Limb (tissue), 2 donors: ENCODE results near the gene TM9SF2.
A peak's percentile ranks its signal among the peaks of the same experiment; 100 is the strongest.
"Not testable (repeated sequence)": the region's sequence is repeated elsewhere in the genome, so short reads cannot be mapped to it uniquely, and the experiment has no call there.

Source experiments
- DNase-seq, 2 donors: peaks; one replicate each; pipeline ENCODE4 v3.0.0-alpha.2; 2016; ENCODE audit errors: extremely low spot score in 2 of 2

Gene TM9SF2

DNA sequence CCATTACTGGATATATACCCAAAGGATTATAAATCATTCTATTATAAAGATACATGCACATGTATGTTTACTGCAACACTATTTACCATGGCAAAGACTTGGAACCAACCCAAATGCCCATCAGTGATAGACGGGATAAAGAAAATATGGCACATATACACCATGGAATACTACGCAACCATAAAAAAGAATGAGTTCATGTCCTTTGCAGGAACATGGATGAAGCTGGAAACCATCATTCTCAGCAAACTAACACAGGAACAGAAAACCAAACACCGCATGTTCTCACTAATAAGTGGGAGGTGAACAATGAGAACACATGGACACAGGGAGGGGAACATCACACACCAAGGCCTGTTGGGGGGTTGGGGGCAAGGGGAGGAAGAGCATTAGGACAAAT lies 9.5 kb upstream of the TM9SF2 start:
- DNase-seq = not testable (repeated sequence)

DNA sequence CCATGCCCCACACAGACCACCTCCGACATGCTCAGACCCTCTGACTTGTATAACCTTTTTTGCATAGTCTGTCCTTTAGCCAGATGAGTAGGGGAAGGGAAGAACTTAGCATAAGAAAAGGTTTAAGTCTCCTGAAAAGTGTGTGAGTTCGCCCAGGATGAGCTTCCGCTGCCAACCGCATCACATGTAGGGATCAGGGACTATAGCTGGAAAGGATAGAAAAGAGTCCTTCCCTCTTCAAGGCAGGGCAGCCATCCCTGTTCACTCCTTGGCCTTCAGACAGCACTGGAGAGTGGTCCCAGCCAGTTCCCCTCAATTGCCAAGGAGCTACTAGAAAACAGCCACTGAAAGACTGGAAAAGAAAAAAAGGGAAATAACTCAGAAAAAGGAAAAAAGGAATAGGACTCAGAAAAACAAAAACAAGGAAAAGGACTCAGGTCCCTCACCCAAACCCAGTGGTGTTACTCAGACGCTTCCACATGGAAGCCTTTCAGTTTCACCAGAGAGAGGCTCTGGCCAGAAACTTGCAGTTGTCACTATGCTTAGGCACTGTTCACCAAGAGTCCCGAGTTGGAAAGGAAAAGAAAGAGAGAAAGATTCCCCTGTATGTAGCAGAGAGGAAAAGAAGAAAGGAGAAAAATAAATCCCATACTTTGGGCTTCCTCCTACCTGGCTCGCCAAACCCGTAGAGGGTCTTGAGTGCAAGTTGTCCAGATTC lies 5.6 kb upstream of the TM9SF2 start:
- DNase-seq = no peak

DNA sequence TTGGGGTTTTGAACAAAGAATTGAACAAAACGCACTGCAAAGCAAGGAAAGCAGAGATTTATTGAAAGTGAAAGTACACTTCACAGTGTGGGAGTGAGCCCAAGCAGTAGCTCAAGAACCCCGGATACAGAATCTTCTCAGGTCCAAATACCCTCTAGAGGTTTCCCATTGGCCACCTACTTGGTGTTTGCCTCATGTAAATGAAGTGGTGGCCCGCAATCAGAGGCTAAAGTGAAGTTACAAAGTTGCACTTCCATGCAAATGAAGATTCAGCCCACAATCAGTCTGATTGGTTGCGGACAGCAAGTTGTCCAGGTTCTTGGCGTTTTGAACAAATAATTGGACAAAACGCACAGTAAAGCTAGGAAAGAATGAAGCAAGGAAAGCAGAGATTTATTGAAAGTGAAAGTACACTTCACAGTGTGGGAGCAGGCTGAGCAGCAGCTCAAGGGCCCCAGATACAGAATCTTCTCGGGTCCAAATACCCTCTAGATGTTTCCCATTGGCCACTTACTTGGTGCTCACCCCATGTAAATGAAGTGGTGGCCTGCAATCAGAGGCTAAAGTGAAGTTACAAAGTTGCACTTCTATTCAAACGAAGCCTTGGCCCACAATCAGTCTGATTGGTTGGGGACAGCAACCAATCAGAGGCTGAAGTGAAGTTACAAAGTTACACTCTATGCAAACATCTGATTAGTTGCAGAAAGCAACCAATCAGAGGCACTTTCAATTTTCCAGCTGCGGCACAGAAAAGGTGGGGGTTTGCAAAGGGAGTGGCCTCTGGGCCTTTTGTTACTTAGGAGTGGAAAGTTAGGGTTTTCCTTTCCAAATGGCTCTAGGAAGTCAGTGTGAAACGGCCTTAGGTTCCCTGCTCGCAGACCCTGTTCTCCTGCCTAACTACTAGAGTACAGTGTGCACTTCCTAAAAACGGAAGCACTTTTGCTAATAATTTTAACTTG lies 4.8 kb upstream of the TM9SF2 start:
- DNase-seq = peak in 1 of 2 donors; percentile 16

DNA sequence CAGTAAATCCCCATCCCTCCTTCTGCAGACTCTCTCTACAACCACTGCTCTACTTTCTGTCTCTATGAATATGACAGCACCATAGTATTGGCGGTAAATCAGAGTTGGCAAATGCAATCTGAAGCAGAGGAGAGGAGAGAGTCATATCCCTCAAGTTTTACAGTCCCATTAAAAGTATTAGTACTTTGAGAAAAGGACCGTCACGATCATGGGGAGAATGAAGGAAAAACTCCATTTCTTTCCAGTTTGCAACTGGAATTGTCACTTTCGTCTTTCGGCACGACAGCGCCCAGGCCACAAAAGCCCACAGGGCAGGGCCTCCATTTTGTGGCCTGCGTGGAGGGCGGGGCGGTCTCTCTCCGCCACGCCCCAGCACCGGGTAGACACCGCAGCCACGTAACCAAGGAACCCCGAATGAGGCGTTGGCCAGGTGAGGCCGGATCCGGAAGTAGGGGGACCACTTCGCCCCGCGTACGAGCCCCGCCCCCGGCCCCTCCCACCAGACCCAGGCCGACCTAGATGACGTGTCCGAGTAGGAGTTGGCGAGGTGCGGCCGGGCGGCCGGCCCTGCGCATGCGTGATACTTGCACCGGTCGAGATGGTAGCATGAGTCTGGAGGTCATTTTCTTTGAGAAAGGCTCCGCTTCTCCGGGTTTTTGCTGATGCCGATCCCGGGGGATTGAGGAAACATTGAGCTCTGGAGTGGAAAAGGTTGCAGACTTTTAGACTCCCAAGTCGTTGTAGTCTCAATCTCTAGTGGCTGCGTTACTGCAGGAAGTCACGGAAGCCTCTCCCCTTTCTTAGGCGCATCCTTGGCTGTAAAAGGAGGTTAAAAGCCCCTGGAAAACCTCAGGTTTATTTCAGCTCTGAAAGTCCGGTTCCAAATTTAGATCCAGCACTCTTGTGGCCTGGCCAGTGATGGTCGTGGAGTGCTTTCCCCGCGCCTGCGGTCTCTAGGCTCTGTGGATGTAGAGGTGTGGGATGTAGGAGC lies 2.8 kb upstream of the TM9SF2 start:
- peak; percentile 97 to 98 for DNase-seq

DNA sequence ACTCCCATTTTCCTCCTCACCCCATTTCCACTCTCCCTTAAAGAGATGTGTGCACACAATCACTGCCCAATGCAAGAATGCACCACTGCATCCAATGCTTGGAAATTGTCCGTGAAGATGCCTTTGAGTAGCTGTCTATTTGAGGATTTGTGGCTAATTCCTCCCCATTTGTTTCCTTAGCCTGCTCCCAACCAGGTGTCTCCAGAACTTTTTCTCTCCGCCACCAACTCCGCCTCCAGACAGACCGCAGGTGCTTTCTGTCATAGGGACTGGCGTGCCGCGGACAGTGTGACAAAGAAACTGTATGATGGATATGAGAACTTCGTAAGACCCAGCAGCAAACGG lies 461 bp upstream of the TM9SF2 start:
- DNase-seq = no peak

DNA sequence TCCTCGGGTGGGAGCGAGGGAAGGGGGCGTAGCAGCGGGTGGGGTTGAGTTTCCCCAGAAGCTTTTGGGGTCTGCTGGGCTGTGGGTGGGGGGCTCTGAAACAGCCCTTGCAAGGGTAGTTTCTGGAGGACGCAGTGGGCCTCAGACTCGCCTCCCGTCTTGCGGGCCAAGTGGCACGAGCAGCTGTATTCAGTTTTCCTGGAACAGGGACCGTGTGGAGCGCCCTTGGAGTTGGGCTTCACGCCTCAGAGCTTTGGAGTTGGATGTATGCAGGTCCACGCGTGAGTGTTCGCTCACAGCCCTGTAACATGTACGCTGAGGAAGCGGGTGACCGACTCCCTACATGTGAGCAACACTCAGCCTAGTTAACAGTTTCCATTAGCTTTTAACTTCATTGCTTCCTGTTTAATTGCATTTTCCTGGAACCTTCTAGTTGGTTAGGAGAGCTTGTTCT lies 603 bp downstream of the TM9SF2 start:
- DNase-seq = no peak

DNA sequence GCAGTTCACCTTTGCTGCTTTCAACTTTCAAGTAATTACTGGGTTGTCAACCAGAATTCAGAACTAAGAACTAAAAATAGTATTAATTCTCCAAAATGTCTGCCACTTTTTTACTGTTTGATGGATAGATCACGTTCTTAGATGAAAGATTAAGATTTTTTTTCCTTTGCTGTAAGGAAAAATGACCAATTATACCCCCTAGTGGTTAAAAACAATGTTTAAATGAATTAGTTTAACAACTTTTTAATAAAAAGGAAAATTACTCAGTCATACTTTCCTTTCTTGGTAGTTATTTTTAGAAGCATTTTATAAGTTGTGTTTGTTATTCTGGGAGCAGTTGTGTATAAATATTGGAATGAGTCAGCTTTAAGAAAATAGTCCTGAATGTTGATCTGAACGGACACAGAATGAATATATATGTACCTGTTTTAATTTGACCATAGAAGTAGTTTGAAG lies 4.6 kb downstream of the TM9SF2 start:
- no peak for DNase-seq

DNA sequence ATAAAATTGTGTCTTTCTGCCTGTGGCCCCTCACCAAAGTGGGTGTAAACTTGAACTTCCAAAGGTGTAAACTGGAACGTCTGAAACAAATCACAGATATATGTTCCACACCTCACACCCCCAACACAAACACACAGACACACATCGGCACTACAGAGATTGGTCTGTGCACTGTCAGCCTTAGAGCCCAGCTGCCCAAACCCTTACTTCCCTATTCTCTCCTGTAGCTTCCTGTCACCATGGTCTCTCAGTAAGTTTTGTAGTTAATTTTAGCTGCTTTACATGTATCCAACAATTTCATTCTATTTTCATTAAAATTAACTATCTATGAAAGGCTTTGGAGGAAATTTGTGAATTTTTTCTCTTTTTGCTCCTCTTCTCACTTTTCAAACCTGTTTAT lies 5.4 kb downstream of the TM9SF2 start:
- DNase-seq = no peak

DNA sequence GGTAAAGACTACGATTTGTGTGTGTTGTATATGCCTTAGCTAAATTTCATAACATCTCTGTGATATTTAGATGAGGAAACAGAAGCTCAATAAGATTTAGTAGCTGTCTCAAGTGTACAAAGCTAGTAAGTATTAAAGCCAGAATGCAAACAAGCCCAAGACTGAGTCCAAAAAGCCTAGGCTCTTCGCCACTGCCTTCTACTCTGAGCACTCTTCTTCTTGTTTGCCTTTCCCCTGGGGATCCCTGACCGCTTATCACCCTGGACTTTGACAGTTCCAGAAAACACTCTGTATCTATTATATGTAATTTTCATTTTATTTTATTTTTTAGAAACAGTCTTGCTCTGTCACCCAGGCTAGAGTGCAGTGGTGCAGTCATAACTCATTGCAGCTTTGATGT lies 5.8 kb downstream of the TM9SF2 start:
- DNase-seq = no peak

DNA sequence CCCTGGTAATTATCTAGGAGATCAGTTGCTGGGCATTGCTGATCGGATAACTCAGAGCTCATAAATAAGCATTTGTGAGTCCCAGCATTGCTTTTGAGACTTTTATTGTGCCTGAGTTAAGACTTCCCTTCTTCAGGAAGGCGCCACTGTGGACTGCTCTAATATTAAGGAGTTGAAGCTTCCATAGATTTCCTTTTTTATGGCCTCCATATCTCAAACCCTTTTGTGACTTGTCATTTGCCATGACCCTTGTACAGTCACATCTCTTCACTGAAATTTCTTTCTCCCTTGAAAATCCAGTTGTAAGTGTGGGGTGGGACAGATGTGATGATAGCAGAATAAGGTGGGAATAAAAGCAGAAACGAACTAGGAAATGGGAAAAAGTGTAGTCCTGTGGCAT lies 6.3 kb downstream of the TM9SF2 start:
- no peak for DNase-seq

DNA sequence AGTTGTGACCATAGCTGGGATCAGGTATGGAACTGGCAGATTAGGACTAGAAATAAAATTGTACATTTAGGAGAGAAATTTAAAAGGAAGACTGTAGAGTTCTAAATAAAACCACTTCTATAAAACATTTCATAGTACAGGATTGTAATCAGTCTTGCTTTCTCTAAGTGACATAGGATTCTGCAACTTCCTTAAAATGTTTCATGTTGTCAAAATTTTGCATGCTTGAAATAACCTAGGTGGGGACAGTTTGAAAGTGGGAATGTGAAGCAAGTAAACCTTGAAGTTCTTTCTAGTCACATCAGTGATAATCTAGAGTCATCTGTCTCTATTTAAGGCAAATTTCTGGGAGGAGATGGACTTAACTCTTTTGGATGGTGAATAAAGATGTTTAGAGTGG lies 6.7 kb downstream of the TM9SF2 start:
- DNase-seq = no peak

DNA sequence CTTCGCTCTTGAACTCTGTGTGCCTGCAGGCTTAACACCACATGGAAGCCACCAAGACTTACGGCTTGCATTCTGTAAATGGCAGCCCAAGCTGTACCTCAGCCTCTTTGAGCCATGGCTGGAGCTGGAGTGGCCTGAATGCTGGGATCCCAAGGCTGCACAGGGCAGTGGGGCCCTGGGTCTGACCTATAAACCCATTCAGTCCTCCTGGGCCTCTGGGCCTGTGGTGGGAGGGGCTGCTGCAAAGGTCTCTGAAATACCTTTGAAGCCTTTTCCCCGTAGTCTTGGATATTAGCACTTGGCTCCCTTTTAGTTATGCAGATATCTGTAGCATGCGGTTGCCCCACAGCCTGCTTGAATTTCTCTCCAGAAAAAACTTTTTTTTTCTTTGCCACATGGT lies 8.2 kb downstream of the TM9SF2 start:
- no peak for DNase-seq

DNA sequence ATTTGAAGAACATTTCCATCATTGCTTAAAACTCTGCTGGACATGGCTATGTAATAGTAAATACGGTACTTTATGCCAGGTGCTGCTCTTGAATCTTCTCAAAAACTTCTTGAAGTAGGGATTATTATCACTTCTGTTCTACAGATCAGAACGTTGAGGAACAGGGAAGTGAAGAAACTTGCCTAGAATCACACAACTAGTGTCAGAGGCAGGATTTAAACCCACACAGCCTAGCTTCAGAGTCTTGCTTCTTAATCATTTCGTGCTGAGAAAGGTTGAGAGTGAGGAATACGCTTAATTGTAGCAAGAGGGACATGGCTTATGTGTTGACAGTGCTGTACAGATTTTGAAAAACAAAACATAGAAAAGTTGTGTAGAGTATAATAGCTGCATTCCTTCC lies 13.5 kb downstream of the TM9SF2 start:
- DNase-seq = no peak

DNA sequence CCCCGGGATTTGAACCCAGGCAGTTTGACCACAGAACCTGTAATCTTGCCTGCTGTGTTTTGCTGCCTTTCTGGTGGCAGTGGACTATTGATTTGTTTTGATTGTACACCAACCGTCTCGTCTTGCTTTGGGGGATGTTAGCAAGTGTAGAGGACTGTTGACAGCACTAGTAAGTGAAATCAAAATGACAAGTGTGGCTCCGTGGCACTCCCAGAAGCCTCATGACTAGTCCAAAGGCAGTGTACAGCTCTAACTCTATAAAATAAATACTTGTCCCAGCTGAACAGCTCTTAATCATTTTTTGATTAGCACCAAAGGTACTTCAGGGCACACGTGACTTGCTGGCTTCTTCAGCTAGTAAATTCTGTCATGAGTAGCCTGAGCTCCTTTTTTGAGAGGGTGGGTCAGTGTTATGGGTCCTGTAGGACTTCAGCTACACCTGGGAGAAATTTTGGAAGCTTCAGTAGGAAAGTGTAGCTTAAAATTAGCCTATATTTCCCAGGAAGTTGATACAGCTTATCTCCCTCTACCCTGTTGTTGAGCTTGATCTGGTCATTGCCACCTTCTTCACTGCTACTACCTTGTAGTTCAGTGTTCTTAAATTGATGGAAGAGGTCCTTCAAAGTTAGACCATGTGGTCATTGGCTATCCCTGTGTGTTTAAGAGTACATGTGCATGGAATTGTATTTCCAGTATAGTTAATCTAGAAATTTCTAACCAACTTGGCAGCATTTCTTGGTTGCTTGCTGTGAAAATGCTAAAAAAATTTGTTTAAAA lies 15.1 kb downstream of the TM9SF2 start:
- no peak for DNase-seq

DNA sequence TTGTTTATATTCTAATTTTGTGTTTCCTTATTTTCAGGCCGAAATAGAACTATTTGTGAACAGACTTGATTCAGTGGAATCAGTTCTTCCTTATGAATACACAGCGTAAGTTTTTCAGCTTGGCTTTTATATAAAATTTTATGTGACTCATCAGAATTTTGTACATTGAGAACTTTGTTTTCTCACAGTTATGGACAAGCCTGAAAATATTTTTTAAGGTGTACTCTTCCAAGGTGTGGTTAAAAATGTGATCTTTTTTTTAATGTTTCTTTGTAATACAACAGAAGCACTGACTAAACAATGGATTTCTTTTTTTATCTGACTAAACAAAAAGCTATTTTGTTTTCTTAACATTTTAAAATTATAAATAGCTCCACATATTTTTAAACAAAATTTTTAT lies 16.3 kb downstream of the TM9SF2 start:
- DNase-seq = no peak

DNA sequence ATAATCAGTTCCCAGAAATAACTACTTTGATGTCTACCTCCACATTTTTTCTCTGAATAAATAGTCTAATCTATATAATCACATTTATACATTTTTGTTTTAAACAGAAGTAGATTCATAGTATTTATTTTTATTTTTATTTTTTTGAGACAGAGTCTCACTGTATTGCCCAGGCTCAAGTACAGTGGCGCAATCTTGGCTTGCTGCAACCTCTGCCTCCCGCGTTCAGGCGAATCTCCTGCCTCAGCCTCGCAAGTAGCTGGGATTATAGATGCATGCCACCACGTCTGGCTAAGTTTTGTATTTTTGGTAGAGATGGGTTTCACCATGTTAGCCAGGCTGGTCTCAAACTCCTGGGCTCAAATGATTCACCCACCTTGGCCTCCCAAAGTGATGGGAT lies 16.7 kb downstream of the TM9SF2 start:
- DNase-seq = no peak

DNA sequence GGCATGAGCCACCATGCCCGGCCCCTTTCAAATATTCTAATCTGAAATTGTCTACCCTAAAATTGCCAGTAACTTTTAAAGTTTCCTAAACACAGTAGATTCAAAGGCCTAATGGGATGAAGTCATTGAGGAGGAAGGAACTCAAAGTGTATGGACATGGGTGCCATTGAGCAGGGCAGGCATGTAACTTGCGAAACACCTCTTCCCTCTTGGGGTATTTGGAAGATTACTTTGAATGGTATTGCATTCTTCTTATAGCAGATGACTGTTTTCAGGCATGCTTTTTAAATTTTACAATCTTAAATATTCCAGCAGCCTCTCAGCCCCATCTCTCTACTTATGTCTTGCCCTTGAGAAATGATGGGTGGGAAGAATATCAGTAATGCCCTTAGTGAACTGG lies 21.0 kb downstream of the TM9SF2 start:
- DNase-seq = no peak

DNA sequence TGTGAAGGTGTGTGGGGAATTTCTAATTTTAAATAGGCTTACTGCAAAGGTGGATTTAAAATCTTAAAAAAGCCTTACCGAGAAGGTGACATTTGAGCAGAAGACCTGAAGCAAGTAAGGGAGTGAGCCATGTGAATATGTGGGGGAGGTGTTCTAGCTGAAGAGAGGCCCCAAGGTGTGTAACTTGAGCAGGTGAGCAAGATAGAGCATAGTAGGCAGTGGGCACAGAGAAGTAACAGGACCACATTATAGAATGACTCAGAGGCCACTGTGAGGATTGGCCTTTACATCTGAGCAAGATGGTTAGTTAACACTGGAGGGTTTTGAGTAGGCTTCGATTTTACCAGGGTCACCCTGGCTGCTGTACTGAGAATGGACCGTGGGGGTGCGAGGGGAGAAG lies 22.6 kb downstream of the TM9SF2 start:
- DNase-seq = no peak

DNA sequence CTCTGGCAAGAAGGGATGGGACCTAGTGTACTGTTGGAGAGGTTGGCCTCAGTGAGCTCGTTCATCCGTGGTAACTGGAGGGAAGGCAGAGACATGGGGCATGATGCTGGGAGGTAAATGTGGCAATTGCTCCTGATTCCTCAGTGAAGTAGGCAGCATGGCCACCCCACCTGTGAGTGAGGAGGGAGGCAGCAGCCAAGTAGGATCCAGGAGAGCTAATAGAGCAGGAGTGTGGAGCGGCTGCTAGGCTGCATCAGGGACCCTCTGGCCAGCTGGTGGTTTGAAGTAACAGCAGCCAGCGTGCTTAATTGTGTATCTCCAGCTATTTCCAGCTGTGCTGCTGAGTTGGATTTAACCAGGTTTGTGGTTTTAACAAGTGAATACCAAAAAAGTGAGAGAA lies 24.7 kb downstream of the TM9SF2 start:
- no peak for DNase-seq

DNA sequence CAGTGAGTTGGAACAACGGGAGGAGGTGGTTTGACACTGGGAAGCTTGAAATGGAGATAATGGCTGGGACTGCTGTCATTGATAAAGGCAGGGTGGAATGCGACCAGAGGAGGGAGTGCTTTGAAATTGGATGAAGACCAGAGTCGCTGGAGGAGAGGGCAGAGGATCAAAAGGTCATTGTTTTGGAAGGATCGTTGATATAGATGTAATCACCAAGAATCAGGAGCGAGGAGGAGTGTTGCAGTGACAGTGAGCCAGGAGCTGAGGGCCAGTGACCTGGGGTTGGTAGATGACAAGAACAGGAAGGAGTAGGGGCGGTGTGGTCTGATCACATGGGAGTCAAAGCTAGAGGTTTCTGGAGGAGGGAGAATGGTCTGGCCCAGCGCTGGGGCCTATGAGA lies 25.3 kb downstream of the TM9SF2 start:
- DNase-seq = no peak

DNA sequence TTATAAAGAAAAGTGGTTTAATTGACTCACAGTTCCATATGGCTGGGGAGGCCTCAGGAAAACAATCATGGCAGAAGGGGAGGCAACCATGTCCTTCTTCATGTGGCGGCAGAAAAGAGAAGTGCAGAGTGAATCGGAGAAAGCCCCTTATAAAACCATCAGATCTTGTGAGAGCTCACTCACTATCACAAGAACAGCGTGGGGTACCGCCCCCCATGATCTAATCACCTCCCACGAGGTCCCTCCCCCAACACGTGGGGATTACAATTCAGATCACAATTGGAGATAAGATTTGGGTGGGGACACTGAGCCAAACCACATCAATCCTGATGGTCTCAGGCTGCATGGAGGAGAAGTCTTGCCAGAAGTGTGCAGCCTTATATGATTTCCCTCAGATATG lies 26.0 kb downstream of the TM9SF2 start:
- no peak for DNase-seq
